LNCAP (cell line): Measurements from ENCODE around the gene PDGFRB.

Source experiments
- TF ChIP-seq, protein P1 (sequence below): fragments of 450-650 bp; IDR thresholded peaks from 2 replicates; pipeline ENCODE4 v1.5.1; 2017; ENCODE audit warnings: mild to moderate bottlenecking

Gene PDGFRB

DNA sequence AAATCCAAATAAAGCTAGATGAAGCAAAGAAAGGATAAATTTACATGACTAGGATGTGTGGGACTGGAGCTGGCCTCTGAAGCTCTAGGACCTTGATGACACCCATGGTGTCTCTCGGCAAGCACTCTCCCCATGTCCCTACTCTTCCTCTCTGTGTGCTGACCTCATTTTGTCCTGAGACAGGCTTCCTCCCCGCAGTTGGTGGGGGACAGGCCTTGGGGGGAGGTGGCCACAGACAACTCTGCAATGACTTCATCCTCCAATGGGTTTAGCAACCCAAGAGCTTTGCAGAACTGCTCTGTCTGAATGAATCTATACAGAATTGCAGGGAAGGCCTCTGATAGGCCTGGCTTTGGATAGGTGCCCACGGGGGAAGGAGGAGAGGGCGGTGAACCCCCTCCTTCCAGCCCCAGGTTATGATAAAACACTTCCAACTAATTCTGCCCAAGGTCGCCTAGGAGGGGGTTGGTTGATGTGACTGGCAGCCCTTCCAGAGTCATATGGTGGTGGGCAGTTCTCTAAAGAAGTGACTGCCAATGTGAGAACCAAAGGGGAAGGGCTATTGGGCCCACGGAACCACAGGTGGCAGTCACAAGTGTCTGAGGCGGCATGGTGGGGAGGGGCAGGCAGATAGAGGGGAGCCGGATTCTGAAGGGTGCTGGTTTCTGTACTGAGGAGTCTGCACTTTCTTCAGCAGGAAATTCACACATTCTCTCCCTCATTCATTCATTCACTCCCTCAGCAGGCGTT lies 40.3 kb upstream of the PDGFRB start:
- TF ChIP-seq, protein P1, sequence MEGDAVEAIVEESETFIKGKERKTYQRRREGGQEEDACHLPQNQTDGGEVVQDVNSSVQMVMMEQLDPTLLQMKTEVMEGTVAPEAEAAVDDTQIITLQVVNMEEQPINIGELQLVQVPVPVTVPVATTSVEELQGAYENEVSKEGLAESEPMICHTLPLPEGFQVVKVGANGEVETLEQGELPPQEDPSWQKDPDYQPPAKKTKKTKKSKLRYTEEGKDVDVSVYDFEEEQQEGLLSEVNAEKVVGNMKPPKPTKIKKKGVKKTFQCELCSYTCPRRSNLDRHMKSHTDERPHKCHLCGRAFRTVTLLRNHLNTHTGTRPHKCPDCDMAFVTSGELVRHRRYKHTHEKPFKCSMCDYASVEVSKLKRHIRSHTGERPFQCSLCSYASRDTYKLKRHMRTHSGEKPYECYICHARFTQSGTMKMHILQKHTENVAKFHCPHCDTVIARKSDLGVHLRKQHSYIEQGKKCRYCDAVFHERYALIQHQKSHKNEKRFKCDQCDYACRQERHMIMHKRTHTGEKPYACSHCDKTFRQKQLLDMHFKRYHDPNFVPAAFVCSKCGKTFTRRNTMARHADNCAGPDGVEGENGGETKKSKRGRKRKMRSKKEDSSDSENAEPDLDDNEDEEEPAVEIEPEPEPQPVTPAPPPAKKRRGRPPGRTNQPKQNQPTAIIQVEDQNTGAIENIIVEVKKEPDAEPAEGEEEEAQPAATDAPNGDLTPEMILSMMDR: no peak

DNA sequence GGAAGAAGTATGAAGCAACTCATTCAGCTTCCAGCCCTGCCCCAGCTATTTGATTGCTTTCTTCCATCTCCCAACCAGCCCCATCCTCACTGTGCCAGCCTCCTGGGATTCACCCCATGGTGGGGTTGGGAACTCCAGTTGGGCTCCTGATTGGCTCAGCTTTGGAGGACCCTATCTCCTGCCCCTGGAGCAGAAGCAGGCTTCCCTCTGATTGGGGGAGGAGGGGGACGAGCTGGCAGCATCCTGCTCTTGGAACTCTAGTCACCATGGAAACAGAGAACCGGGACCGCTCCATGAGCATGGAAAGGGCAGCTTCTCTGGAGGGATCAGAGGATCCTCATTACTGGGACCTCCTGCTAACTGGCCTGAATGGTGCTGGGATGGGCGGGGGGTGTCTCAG lies 36.8 kb upstream of the PDGFRB start:
- TF ChIP-seq, protein P1: no peak

DNA sequence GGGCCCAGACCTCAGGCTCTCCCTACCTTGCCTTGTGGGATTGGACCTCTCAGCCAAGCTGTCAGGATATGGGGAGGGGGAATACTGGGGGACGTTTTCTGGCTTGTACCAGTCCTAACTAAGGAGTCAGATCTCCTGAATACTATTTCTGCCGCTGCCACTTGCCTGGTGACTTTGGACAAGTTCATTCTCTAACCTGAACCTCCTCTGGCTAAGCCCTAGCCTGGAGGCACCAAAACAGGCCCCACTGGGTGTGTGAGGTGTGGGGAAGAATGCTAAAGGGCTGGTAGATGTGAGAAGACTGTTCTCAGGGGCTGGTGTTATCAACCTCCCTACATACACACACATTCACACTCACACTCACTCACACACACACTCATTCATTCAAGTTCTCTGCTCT lies 35.3 kb upstream of the PDGFRB start:
- TF ChIP-seq, protein P1: no peak

DNA sequence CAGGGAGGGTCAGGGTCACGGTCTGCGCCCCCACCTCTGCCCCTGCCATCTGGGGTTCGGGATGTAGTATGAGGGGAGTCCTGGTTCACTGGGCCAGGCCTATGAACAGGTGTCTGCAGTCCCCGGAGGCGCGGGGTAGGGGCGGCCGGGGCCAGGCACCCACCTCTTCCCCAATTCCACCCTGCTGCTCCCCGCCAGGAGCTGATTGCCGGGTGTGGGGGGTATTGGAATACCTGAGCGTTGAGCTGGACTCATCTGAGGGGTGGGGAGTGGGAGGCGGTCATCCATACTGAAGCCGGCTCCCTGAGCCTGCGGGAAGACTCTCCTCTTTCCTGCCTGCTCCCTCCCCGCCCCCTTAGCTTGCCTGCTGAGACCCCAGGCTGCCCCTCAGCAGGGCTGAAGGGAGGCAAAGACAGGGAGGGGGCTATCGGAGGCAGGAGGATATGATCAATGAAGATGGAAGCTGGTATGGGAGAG lies 34.9 kb upstream of the PDGFRB start:
- TF ChIP-seq, protein P1: no peak

DNA sequence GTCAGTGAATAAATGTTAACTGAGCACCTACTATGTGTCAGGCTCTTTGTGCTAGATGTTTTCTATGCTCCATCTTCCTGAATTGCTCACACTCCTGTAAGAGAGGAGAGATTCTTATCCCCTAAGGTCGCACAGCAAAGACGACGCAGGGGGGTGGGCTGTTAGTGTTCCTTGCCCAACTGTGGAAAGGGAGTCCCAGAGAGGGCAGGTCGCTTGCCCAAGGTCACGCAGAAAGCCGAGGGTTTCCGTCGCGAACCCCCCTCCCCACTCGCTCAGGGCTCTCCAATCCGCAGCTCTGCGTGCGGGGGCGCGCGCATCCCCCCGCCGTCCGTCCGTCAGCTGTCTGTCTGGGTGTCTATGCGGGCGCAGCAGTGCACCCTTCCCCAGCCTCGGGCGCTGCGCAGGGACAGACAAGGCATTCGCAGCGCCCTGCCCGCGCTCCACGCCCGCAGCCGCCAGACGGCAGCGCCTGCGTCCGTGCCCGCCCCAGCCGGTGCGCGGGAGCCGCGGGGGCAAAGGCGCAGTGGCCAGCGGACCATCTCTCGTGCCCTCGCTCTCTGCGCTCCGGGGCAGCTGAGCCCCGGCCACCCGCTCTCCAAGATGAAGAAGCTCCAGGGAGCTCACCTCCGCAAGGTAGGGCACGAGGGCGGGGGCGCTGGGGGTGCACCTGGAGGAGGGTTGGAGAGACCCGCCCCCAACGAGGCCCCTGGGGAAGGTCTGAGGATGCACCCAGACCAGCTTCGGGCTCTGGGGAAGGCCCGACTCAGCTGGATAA lies 34.3 kb upstream of the PDGFRB start, which contains the start of gene SLC6A7:
SLC6A7 (plus strand) TSS at position 335 of the 775 bp plus-strand sequence; CDS start at position 601, 266 bp downstream.
- TF ChIP-seq, protein P1: no peak

DNA sequence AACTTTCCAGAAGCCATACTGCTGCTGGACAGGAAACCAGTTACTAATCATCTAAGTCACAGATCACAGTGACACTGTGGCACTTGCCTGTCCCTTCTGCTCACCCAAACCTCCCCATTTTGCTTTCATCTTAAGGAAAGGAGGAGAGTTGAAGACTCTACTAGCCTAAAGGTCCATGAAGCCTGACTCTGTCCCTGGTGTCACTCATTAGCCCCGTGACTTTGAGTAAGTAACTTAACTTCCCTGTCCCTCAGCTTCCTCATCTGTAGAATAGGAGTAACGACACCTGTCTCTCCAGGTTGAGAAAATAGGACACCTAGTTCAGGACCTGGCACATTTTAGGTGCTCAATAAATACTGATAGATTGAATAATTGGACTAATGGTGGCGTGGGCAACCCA lies 33.7 kb upstream of the PDGFRB start:
- TF ChIP-seq, protein P1: no peak

DNA sequence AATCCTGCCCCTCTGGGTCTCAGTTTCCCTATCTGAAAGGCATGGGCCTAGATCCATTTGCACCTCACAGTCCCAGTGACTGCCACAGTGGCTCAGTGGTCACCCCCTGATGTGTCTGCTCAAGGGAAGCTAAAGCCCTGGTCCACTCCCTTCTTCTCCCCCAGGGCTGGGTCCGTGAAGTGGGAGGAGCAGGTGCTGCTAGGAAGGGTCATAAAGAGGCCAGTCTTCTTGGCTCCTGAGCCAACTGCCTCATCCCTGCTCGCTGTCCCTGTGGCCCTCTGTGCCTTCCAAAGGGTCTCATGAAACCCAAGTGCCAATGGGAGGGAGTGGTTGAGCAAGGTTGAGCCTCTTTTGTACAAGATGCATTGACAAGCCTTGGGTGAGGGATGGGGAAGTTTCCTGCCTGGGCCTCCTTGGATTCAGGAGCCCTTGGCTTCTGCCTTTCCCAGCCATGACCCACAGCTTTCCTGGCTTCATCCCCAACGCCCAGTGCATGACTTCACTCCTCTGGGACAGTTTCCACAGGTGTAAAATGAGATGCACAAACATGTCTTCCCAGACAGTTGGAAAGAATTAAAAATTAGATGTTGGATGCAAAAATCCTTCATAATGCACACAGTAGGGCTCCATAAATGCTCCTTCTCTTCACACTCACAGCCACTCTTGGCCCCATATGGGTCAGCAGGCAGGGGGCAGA lies 32.6 kb upstream of the PDGFRB start:
- TF ChIP-seq, protein P1: no peak
